Erythroblast (primary cell): ENCODE data around the gene RALGAPA1.

ENCODE experiments used
- GATA1 ChIP-seq: IDR thresholded peaks from 2 replicates; pipeline ENCODE4 v1.6.1; 2011; ENCODE audit warnings: low read depth, mild to moderate bottlenecking, control low read depth, low read length, moderate library complexity
- POLR2A ChIP-seq: IDR thresholded peaks from 2 replicates; pipeline ENCODE4 v1.6.1; 2011; ENCODE audit warnings: mild to moderate bottlenecking, low read length

DNA sequence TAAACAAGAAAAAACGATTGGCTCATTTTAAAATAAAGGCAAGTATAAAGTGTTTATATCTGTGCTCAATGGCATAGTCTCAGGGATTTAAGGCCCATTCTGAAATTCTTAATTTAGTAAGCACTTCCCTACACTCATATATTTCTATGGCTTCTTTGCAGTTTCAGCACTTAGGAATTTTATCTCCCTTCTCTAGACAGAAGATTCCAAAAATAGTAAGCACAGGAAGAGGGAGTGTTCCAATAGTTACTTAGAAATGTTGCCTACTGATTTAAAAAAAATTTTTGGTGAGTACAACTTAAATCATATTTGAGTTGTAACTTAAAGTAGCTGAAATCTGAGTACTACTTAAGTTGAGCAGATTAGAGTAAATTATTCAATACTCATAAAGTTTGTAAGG lies 255.3 kb downstream of the RALGAPA1 start:
- TF ChIP-seq POLR2A (no peak), GATA1 (no peak)
